GM12878 (cell line): Measurements from ENCODE around the gene ENG. TPM values are rescaled to one million over a fixed set of nuclear protein-coding genes. Genes with fewer than 3 reads are reported as not detected.

Source experiments
- ATAC-seq: fragments of 200-7000 bp; cut with Tn5 transposase; 3 replicates; pipeline ENCODE4 v1.9.1; 2020; ENCODE audit warnings: mild to moderate bottlenecking, moderate library complexity
- BruUV-seq: library from RNA; stranded (reverse); fragments of 400-500 nt; replicated peaks from 2 replicates; lab custom pipeline; 2021; lab: Mats Ljungman, UMichigan
- CTCF ChIA-PET: fragments of 300-600 bp; sonication (Branson Sonifier 250); formaldehyde crosslinking; extraction: SDS; loops from one replicate; lab custom pipeline; 2021; ENCODE audit warnings: inconsistent platforms; lab: Yijun Ruan, JAX
- POLR2A ChIA-PET: fragments of 350-600 bp; formaldehyde crosslinking; extraction: SDS; loops from one replicate; lab custom pipeline; 2021; ENCODE audit warnings: inconsistent platforms; lab: Charles Lee
- RAD21 ChIA-PET: fragments of 300-600 bp; sonication (Branson Sonifier 250); formaldehyde crosslinking; loops from one replicate; lab custom pipeline; 2023; ENCODE audit warnings: antibody characterized with exemption; ENCODE audit not compliant: unreplicated experiment; lab: Charles Lee
- SMC1A ChIA-PET: fragments of 300-600 bp; sonication (Branson Sonifier 250); formaldehyde crosslinking; loops from one replicate; lab custom pipeline; 2023; ENCODE audit not compliant: unreplicated experiment, uncharacterized antibody; lab: Charles Lee
- DNase-seq: peaks from one replicate; pipeline ENCODE4 v3.0.0-alpha.2; 2011; ENCODE audit warnings: low read depth, low spot score
- FAIRE-seq: peaks from 3 replicates; lab custom pipeline; 2011; peaks lifted over from hg19 to GRCh38; lab: Jason Lieb, UNC
- H2AFZ ChIP-seq: 2 replicates; pipeline ENCODE4 v1.6.0; 2011; ENCODE audit warnings: low read depth, low read length, control low read depth; ENCODE audit not compliant: control insufficient read depth
- H3K27ac ChIP-seq: 2 replicates; pipeline ENCODE4 v1.5.1; 2011; ENCODE audit warnings: control low read depth; ENCODE audit not compliant: control insufficient read depth, insufficient read depth
- H3K27me3 ChIP-seq, 2 experiments: replicated peaks in 1 of 2; 2 replicates each; pipeline versions ENCODE4 v1.6.0 to v1.6.1; 2011; ENCODE audit warnings: low read length in 1 of 2; ENCODE audit not compliant: control insufficient read depth in 2 of 2, insufficient read depth in 2 of 2
- H3K36me3 ChIP-seq, 2 experiments: 2 replicates each; pipeline ENCODE4 v1.5.1; 2011; ENCODE audit warnings: low read length in 1 of 2; ENCODE audit not compliant: control insufficient read depth in 2 of 2, insufficient read depth in 2 of 2
- H3K4me1 ChIP-seq: 2 replicates; pipeline ENCODE4 v1.6.1; 2011; ENCODE audit warnings: mild to moderate bottlenecking, low read length, moderate library complexity, mixed read lengths; ENCODE audit not compliant: control insufficient read depth, insufficient read depth
- H3K4me2 ChIP-seq: 2 replicates; pipeline ENCODE4 v1.6.0; 2011; ENCODE audit warnings: control low read depth; ENCODE audit not compliant: control insufficient read depth, insufficient read depth
- H3K4me3 ChIP-seq: fragments of 200-600 bp; sonication (generic); 2 replicates; pipeline ENCODE4 v1.5.1; 2016
- H3K79me2 ChIP-seq: 2 replicates; pipeline ENCODE4 v1.6.0; 2011; ENCODE audit warnings: low read length; ENCODE audit not compliant: control insufficient read depth, insufficient read depth
- H3K9ac ChIP-seq: 2 replicates; pipeline ENCODE4 v1.8.0; 2011; ENCODE audit warnings: low read length, control low read depth, mixed read lengths; ENCODE audit not compliant: control insufficient read depth, insufficient read depth
- H3K9me3 ChIP-seq: replicated peaks from 3 replicates; pipeline ENCODE4 v1.5.1; 2011; ENCODE audit warnings: mild to moderate bottlenecking, low read length; ENCODE audit not compliant: control insufficient read depth, insufficient read depth
- H4K20me1 ChIP-seq: 2 replicates; pipeline ENCODE4 v1.6.0; 2011; ENCODE audit not compliant: control insufficient read depth, insufficient read depth
- BMI1 ChIP-seq: fragments of 450-650 bp; IDR thresholded peaks from 2 replicates; pipeline ENCODE4 v1.6.1; 2016; ENCODE audit warnings: mild to moderate bottlenecking, moderate library complexity, borderline replicate concordance
- BRCA1 ChIP-seq: IDR thresholded peaks from 2 replicates; pipeline ENCODE4 v1.6.1; 2011; ENCODE audit warnings: low read depth, low read length, improper control_type of control experiment
- CBX3 ChIP-seq: fragments of 200-600 bp; sonication (generic); IDR thresholded peaks from 2 replicates; pipeline ENCODE4 v1.6.1; 2016; ENCODE audit warnings: low read depth, borderline replicate concordance
- JUNB ChIP-seq: IDR thresholded peaks from 2 replicates; pipeline ENCODE4 v1.6.1; 2016; ENCODE audit warnings: antibody characterized with exemption, mild to moderate bottlenecking
- MEF2B ChIP-seq: fragments of 450-650 bp; IDR thresholded peaks from 2 replicates; pipeline ENCODE4 v1.6.1; 2018; ENCODE audit warnings: mild to moderate bottlenecking, moderate library complexity; ENCODE audit not compliant: partially characterized antibody, poor library complexity, severe bottlenecking
- POLR2A ChIP-seq: IDR thresholded peaks from 2 replicates; pipeline ENCODE4 v1.6.1; 2011; ENCODE audit warnings: low read depth, mild to moderate bottlenecking, low read length
- POLR2AphosphoS5 ChIP-seq: IDR thresholded peaks from 2 replicates; pipeline ENCODE4 v1.6.1; 2011; ENCODE audit warnings: mild to moderate bottlenecking, low read length, inconsistent platforms
- ZNF217 ChIP-seq: fragments of 450-650 bp; IDR thresholded peaks from 2 replicates; pipeline ENCODE4 v1.6.1; 2017; ENCODE audit warnings: antibody characterized with exemption, mild to moderate bottlenecking
- WGBS: methylation state at CpG from one replicate; pipeline ENCODE4 v1.1.6; 2016; ENCODE audit warnings: low lambda C conversion rate; ENCODE audit not compliant: insufficient replicate concordance, insufficient coverage; ENCODE audit errors: missing lambda C conversion rate; 5-methylcytosine and 5-hydroxymethylcytosine counted together
- in situ Hi-C: fragments of 300-500 bp; cut with MboI; formaldehyde crosslinking; loops from 9 replicates; pipeline ENCODE4 v1.14.3; 2018; ENCODE audit warnings: mixed read lengths
- intact Hi-C: fragments of 100-400 bp; cut with micrococcal nuclease; formaldehyde crosslinking; loops from one replicate; pipeline ENCODE4 v1.14.2; 2022; ENCODE audit not compliant: unreplicated experiment
- polyA plus RNA-seq, 11 experiments: library from polyadenylated mRNA; depleted of rRNA in 4 of 11; unstranded in 6 of 11; stranded (reverse) in 5 of 11; fragments of >200 nt; fragmentation: Nextera tagmentation in 4 of 11; fragmentation: Illumina TruSeq in 1 of 11; extraction: Ambion mirVana in 4 of 11; extraction: Trizol in 1 of 11; gene quantifications; 1 replicate in 1 of 11; 2 replicates in 10 of 11; pipeline versions ENCODE4 v1.2.1 to v1.2.3, GENCODE V29; 2011 to 2016; ENCODE audit warnings: inconsistent platforms in 2 of 11, missing spikeins in 2 of 11, low read depth in 1 of 11
- total RNA-seq, 4 experiments: library from RNA; depleted of rRNA in 3 of 4; stranded (reverse); fragments of >200 nt in 3 of 4; fragmentation: Illumina TruSeq in 1 of 4; extraction: Trizol in 1 of 4; gene quantifications; 2 replicates each; pipeline versions ENCODE4 v1.2.1 to v1.2.3, GENCODE V29; 2013 to 2021

The ENG gene
- total and polyA plus RNA-seq, 10 of the 15 experiments (the other 5 are each of a cell fraction or from before 2014, with no cell fraction given) = 0.14 to 10.1 (median 2.0) TPM

DNA sequence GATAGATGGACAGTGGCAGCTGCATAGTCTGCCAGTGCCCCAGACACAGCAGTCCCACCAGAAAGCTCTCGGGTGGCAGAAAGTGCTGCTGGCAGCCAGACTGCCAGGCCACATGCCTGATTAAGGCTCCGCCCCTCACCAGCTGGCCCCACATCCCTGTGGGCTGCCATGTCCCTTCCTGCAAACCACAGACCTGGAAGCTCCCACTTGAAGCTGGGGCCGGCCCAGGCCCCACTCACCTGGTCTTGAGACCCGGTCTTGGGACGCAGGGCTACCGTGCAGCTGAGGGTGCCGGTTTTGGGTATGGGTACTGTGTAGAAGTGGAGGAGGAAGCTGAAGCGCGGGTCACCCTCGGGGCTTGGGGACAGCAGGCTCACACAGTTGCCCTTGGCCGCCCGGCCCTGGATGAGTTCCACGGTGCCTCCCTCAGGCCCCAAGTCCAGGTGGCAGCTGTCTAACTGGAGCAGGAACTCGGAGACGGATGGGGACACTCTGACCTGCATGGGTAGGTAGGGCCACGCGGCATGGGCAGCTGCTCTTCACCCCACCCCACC, 36.5 kb downstream of the ENG start:
- DNase-seq (no peak), FAIRE-seq (no peak), ATAC-seq (no peak)
- no TSS peak for BruUV-seq
- no peak overlapping the region for H3K27ac ChIP-seq
- H3K36me3 ChIP-seq = peaks cover 0 to 15% of the 10 kb centered on the region in 2 experiments; a peak in 3 of 4 replicates
- no peaks in the 10 kb centered on the region for H3K27me3 ChIP-seq
- H3K4me1 ChIP-seq = no peaks in the 10 kb centered on the region
- H3K4me2 ChIP-seq = no peak overlapping the region
- POLR2A ChIA-PET = interaction anchor here (0.5 to 1.0 kb wide), 2 partner anchors 9 to 33 kb away, joined by 3 read pairs; no protein-coding TSS in a partner anchor
- no peak overlapping the region for H2AFZ ChIP-seq
- H4K20me1 ChIP-seq = no peaks in the 10 kb centered on the region
- no peak overlapping the region for H3K4me3 ChIP-seq
- no peaks in the 10 kb centered on the region for H3K79me2 ChIP-seq
- no peak overlapping the region for H3K9ac ChIP-seq
- RAD21 ChIA-PET = no interaction called here
- intact Hi-C loops = no loop called here
- in situ Hi-C loops = no loop called here
- WGBS = 89% methylated on average over 17 of the region's 17 CpGs
- SMC1A ChIA-PET = no interaction called here
- CTCF ChIA-PET = interaction anchor here (1.9 kb wide), 1 partner anchor 52 kb away, joined by 5 read pairs; no protein-coding TSS in a partner anchor
- TF ChIP-seq MEF2B = no peak
- no peak for TF ChIP-seq BRCA1
- peak; percentile 56; the same call in 1 of the 2 replicates for TF ChIP-seq POLR2A
- H3K9me3 ChIP-seq = no peaks in the 10 kb centered on the region

DNA sequence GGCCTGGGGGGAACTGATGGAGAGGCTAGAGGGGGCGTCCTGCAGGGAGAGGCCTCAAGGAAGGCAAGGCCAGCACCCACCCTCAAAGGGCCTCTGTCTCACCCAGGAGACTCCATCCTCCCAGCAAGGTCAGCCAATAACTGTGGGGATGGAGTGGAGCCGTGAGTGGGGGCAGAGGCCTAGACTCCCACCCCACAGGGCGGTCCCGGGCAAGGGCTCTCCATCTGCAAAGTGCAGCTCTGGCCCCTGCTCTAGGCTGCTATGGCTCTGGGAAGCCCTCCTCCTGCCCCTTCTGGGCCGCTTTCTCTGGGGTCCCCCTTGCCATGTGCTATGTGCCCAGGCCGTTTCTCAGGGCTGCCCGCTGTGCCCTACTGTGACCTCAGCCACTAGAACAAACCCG, 37.7 kb downstream of the ENG start:
- no peak overlapping the region for H3K9ac ChIP-seq
- H3K27me3 ChIP-seq = no peaks in the 10 kb centered on the region
- H4K20me1 ChIP-seq = no peaks in the 10 kb centered on the region; the same call in 1 of the 2 replicates
- no peak overlapping the region for H3K27ac ChIP-seq
- RAD21 ChIA-PET = no interaction called here
- BruUV-seq = no TSS peak
- WGBS = 71% methylated on average over 8 of the region's 8 CpGs
- no peak; the same call in 2 of the 3 replicates for ATAC-seq
- H3K9me3 ChIP-seq = no peaks in the 10 kb centered on the region
- H3K36me3 ChIP-seq = peaks cover 0 to 18% of the 10 kb centered on the region in 2 experiments; a peak in 3 of 4 replicates
- in situ Hi-C loops (no loop called here), intact Hi-C loops (no loop called here)
- no peak for FAIRE-seq
- no peaks in the 10 kb centered on the region for H3K4me1 ChIP-seq
- CTCF ChIA-PET = no interaction called here
- no peaks in the 10 kb centered on the region for H3K79me2 ChIP-seq
- H3K4me2 ChIP-seq = no peak overlapping the region
- SMC1A ChIA-PET = no interaction called here
- no peak overlapping the region for H3K4me3 ChIP-seq
- H2AFZ ChIP-seq = no peak overlapping the region
- no peak for DNase-seq
- TF ChIP-seq ZNF217 (no peak), CBX3 (no peak), POLR2AphosphoS5 (0 out of 2 replicates have a peak, but pooled peaks have one; percentile 31), POLR2A (0 out of 2 replicates have a peak, but pooled peaks have one; percentile 4), JUNB (no peak), BMI1 (no peak)
- TF ChIP-seq, all 136 proteins: peak for 2
- POLR2A ChIA-PET = no interaction called here
